D341Med (cell line): ENCODE results near the gene MORC4.
A peak's percentile ranks its signal among the peaks of the same experiment; 100 is the strongest.

ENCODE experiments used
- DNase-seq: peaks from one replicate; pipeline ENCODE4 v3.0.0; 2012; ENCODE audit warnings: low spot score

The MORC4 gene

DNA sequence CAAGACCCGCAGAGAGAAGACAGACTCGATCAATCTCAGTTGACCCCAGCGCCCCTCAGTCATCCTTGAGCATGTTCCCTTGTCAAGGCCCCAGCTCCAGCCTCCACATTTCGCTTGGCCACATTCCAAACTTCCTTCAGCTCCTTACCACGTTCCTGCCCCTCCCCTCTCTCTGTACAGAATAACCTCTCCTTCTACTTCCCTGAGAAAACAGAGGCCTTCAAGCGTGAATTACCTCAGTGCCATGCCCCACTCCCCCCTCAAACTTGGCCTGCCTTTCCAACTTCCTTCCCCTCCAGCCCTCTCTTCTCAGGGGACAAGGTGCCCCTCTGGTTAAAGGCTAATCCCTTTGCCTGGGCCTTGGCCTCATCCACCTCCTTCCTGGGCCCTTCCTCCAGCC lies 93.7 kb downstream of the MORC4 start:
- no peak for DNase-seq

DNA sequence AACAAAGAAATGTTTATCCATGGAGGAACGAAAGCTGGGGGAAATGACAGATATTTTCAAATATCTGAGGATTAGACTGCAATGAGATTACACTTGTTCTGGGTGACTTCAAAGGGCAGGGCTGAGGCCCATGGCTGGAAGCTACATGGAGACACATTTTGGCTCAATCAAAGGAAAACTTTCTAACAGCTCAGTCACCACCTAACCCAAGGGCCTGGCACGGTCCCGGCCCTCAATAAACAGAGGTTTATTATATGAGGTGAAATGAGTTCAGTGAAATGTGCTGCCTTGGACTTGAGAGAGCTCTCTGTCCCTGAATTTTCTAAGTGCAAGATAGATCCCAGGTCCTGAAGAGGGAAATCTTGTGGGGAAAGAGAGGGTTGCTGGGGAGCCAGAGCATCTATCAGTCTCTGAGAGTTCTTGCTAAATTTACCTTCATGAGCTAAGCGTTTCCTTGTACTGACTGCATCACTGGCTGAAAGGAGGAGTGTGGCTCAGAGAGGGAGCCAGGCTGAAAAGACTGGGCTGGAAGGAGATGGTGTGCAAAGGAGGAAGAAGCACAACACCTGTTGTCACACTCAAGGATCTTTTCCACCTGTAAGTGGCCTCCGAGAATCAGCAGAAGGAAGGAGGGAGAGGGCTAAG lies 94.8 kb downstream of the MORC4 start:
- DNase-seq = no peak

DNA sequence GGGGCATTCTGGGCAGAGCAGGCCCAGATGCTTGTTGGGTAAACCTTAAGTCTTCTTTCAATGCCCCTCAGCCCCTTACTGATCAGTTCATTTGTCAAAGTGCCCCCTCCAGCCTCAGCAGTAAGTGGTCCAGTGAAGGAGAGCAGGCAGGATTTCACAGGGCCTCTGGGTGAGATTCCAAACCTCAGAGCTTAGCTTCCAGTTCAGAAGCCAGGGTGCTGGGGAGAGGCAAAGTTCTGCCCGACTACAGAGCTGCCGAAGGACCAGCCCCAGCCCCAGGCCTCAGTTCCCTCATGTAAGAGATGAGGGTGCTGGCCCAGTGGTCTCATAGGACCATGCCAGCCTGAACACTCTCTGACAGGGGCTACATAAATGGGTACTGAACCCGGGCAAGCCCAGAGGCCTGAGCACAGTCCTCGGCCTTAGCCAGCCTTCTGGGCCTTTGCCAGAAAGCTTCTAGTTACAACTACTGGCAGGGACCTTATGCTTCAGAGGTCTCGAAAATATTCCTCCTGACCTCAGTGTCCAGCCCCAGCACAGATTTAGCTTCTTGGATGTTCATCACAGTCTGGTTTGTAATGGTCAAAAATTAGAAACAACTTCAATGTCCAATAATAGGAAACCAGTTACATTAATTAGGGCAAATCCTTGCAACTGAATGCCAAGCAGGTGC lies 96.0 kb downstream of the MORC4 start:
- DNase-seq = no peak

DNA sequence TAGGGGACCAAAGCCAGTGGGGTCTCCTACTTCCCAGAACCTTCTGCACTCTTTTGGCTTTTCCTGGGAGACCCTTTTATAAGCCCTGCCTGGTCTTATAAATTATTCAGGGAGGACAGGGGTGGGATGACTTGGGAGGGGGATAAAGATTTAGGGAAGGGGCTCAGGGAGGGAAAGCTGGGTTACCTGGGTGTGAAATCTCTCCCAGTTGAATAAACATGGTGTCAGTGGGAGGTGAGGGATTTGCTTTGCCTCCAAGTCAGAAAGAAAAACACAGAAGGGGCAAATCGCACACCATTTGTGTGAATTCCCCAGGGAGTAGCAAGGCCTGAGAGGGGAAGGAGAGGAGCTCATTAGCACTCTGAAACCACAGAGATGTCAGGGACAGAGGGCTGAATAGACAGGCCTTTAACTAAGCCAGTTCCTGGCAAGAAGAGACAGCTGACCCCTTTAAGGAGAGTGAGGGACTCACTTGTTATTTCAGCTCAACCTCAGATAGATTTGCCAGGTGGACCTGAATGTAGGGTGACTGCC lies 96.7 kb downstream of the MORC4 start, which contains the start of gene RIPPLY1:
RIPPLY1 (minus strand) TSS at position 51 of the 534 bp plus-strand sequence. CDS start 54 bp downstream, outside the sequence.
- DNase-seq = no peak

DNA sequence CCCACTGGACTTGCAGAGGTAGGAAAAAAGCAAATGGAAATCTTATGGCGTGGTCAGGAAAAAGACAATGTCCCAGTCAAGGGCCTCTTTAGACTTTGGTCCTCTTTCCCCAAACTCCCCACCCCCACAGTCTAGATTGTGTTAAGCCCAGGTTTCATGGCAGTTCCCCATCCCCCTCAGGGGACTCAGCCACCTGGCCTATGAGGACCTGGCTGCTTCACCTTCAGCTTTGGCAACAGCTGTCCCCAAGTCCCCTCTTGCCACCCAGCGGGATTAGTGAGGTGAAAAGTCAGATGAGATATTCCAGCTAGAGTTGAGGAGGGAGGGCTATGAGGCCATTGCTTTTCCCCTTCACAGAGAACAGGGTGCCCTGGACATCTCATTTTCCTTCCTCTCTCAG lies 97.3 kb downstream of the MORC4 start:
- no peak for DNase-seq

DNA sequence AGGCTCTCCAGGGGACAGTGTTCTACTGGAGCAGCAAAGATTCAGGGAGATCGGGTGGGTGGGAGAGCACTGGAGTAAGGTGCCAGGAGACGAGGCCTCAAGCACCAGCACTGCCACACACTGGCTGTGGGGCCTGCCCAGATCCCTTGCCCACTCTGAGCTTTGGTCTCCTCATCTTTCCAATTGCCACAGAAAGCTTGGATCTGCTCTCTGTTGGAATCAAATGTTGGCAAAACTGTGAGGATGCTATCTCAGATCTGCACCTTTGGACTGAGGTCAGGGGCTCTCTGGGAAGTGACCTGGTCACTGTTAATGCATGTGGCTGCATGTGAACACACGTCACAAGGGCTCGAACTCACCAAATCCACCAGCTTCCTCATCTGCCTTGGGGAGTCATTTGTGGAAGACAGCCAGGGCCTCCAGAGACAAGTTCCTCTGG lies 98.2 kb downstream of the MORC4 start:
- no peak for DNase-seq

DNA sequence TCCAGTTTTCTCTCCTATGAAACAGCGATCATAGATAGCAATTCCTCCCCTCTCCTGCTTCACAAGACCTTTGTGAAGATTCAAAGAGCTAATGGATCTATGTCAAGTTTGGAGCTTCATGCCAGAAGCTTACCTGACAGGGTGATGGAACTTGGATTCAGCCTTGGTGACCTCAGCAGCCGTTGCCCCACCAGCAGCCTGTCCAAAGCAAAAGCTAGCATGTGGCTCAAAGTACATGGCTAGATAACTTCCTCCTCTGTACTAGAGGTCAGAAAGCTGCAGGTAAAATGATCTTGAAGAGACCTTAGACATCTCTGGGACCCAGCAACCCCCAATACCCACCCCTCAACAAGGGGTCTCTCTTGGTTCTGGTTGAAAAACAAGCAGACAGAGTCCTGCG lies 98.7 kb downstream of the MORC4 start:
- no peak for DNase-seq

DNA sequence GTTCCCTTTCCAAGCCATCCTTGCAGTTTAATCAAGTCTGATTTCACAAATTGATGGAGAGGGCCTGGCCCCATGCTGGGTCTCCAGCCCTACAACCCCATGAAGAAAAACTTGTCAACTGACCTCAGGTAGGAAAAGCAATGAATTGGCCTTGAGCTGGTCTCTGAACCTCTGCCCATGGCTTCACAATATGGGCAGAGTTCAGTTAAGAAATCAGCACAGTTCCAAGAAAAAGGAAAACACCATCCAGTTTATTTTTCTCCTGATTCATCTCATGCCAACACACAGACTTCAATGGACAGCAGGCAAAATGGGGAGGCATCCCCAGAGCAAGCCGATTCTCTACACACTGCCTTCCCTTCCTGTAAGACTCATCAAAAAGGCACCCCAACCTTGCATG lies 100.2 kb downstream of the MORC4 start:
- no peak for DNase-seq

DNA sequence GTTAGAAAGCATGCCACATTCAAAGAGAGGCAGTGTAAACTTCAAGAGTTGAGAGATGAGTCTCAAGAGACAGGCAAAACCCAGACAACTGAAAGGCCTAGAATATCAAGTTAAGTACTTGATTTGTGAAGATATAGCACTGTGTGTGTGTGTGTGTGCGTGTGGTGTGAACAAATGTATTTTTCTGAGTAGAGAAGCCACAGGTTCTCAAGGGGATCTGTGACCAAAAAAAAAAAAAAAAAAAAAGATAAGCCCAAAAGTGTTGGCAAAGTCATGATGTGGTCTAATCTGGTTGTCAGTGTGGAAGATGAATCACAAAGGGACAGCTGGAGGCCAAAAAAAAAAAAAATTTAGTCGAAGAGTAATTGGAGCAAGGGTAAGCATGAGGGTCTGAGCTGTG lies 100.7 kb downstream of the MORC4 start:
- no peak for DNase-seq

DNA sequence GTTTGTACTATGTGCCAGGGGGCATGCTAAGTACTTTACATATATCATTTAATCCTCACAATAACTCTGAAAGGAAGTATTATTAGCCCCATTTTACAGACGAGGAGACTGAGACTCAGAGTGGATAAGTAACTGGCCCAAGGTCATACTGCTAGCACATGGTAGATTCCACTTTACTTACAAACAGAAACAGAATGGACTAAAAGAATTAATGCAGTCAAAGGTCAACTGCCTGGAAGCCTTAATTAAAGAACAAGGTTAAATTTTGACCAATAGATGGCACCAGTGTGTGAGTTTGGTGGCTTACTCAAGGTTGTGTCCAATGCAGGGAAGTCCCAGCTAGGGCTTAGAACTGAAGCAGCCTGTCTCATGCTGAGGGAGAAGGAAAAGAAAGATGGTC lies 101.5 kb downstream of the MORC4 start:
- DNase-seq = peak; percentile 29

DNA sequence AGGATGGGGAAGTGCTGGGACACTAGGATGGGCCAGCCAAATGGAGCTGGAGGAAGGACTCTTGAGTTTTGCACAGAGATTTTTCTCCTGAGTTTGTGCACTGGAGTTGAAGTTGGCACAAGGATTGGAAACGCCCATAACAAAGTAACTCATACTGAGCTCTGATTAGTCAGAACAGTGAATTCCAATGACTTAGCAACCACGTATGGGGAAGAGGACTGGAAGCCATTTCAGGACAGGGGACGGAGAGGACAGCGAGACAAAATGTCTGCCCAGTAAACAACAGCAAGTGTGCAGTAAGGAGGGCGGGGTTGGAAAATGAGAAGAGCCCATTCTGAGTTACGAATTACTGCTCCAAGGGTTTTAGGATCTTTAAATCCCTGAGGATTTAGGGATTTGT lies 102.8 kb downstream of the MORC4 start:
- DNase-seq = peak; percentile 25

DNA sequence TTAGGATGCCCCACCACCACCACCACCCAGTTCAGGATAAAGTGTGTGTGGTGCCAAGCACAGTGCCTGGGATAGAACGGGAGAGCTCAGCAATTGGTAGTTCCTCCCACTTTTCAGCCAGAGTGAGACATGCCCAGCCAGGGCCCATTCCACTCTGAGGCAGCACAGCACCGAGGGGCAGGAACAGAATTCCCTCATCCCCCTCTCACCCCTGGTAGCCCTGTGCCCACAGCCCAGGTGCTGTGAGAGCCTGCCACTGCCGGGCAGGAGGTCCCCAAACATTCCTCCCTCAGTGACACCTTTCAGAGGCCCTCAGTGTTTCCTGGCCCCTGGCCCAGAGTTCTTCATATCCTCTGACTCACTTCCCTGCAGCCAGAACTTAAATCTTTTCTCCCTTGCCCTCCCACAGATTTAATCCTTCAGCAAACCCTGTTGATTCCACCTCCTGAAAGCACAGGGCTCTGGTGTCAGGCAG lies 105.0 kb downstream of the MORC4 start:
- no peak for DNase-seq

DNA sequence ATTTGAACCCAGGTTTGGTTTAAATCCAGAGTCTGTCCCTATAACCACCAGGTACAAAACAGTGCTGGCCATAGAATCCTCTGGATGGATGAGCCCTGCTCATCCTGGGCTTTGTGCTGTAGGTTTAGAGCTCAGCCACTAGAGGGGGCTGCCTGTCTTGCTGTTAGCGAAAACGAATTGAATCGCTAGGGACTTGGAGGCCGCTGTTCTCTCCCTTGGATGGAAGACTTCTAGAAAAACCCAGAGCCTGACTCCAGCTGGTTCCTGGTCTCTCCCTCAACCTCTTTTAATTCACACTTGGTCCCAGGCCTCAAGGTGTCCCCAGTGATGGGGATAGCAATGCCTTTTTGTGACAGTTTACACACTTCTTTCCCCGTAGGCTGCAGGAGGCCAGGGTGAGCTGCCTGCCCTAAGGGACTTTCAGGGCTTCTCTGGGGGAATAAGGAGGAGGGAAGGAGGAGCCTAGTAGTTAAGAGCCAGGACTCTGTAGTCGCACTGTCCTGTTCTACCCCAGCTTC lies 105.6 kb downstream of the MORC4 start:
- DNase-seq = peak; percentile 67

DNA sequence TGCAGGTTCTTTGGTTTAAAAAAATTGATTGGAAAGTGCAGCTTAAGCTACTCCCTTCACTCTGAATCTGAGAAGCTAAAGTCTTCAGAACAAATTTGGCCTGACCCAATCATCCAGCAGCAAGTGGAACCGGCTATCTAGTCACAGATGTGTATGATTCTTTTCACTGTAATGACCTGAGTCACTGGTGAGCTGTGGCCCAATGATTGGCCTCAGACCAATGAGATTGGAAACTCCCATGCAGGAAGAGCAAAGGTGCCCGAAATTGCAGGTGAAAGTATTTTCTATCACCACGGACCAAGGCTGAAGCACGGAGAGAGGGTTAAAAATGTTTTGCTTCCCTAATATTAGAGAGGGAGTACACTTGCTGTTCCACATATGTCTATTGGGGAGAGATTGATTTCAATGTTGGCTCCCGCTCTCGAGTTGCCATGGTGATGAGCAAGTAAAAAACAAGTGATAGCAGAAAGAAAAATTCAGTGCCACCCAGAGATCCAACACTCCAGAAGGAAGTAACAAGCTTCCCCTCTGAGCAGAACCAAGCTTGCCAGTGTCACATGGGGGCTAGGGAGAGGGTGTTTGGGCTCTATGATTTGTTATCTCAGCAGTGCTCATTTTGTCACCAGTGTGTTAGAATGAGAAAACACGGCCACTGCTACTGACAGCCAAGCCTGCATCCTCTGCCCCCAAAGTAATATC lies 108.1 kb downstream of the MORC4 start:
- no peak for DNase-seq
